Measurements from ENCODE around the gene RPN2.

The RPN2 gene

DNA sequence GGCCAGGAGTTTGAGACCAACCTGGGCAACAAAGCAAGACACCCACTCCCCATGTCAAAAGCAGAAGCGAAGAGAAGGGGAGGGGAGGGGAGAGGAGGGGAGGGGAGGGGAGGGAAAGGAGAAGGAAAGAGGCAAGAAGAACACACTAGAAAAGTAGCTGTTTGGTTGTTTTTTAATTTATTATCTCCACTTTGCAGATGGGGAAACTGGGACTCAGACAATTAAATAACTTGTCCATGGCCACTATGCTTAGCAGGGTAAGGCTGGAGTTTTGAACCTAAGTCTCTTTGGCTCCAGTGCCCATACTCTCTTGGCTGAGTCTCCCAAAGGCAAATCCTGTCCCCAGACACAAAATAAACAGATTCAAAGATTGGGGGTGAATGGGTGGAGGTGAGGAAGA lies 94.9 kb downstream of the RPN2 start:
- Histone ChIP-seq H3K27ac (ENCODE audit: low read depth, low read length) (no peak overlapping the region), H3K4me1 (ENCODE audit: control insufficient read depth in 5 of 5, insufficient read depth in 5 of 5, low read length in 5 of 5) (peaks cover 0 to 22% (median 20%) of the 10 kb centered on the region in 5 donors), H3K4me3 (ENCODE audit: low read depth in 1 of 5, low read length in 5 of 5) (no peak overlapping the region)

GRCh38 chr20:37274851-37275524 lies 95.9 kb downstream of the RPN2 start:
- Histone ChIP-seq H3K27me3 (ENCODE audit: control insufficient read depth in 5 of 5, insufficient read depth in 4 of 5, low read length in 5 of 5) (no peaks in the 10 kb centered on the region), H3K27ac (ENCODE audit: low read depth, low read length) (no peak overlapping the region)

More for the DNA sequence above, 94.9 kb downstream of the RPN2 start:
- Histone ChIP-seq H3K9me3 (ENCODE audit: control insufficient read depth in 5 of 5, low read length in 5 of 5) (no peaks in the 10 kb centered on the region), H3K36me3 (ENCODE audit: control insufficient read depth in 5 of 5, insufficient read depth in 5 of 5, low read length in 5 of 5) (no peaks in the 10 kb centered on the region), H3K27me3 (ENCODE audit: control insufficient read depth in 5 of 5, insufficient read depth in 4 of 5, low read length in 5 of 5) (no peaks in the 10 kb centered on the region), H3K9ac (ENCODE audit: low read length in 5 of 5) (no peak overlapping the region)

DNA sequence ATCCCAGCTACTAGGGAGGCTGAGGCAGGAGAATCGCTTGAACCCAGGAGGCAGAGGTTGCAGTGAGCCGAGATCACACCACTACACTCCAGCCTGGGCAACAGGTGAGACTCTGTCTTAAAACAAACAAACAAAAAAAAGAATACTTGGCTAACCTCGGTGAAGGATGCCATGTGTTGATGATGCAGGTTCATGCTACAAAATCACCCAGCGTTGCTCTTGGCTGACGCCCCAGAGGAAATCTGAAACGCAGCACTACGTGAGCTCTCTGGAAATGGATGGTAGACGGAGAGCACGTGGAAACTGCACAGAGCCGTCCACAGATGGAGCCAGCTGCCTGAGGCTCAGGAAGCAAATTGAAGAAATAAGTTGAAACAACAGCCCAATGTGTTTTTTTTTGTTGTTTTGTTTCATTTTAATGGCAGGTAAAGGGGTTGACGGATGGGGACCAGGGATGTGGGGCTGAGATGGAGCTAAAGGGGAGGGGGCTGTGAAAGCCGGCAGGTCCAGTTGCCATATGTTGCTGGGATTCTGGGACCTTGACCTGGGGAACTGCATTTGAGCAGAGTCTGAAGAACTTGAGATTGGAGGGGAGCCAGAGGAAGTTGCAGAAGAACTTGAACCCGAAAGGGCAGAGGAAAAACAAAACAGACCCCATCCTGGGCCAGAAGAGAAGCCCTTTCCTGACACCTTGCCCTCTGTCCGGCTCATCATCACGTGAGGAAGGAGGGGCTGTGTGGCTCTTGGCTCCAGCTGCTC lies 97.5 kb downstream of the RPN2 start:
- peak overlapping the region in 1 of 5 donors; percentile 28 for H3K9ac ChIP-seq (ENCODE audit: low read length in 5 of 5)
- H3K4me3 ChIP-seq (ENCODE audit: low read depth in 1 of 5, low read length in 5 of 5): no peak overlapping the region
- H3K36me3 ChIP-seq (ENCODE audit: control insufficient read depth in 5 of 5, insufficient read depth in 5 of 5, low read length in 5 of 5): no peaks in the 10 kb centered on the region
- H3K27me3 ChIP-seq (ENCODE audit: control insufficient read depth in 5 of 5, insufficient read depth in 4 of 5, low read length in 5 of 5): no peaks in the 10 kb centered on the region
- no peaks in the 10 kb centered on the region for H3K9me3 ChIP-seq (ENCODE audit: control insufficient read depth in 5 of 5, low read length in 5 of 5)
- H3K4me1 ChIP-seq (ENCODE audit: control insufficient read depth in 5 of 5, insufficient read depth in 5 of 5, low read length in 5 of 5): peaks cover 0 to 12% (median 10%) of the 10 kb centered on the region in 5 donors
- H3K27ac ChIP-seq (ENCODE audit: low read depth, low read length): no peak overlapping the region

More at GRCh38 chr20:37274851-37275524, 95.9 kb downstream of the RPN2 start:
- Histone ChIP-seq H3K9ac (ENCODE audit: low read length in 5 of 5) (no peak overlapping the region), H3K4me3 (ENCODE audit: low read depth in 1 of 5, low read length in 5 of 5) (no peak overlapping the region), H3K9me3 (ENCODE audit: control insufficient read depth in 5 of 5, low read length in 5 of 5) (no peaks in the 10 kb centered on the region), H3K4me1 (ENCODE audit: control insufficient read depth in 5 of 5, insufficient read depth in 5 of 5, low read length in 5 of 5) (peaks cover 0 to 18% (median 17%) of the 10 kb centered on the region in 5 donors), H3K36me3 (ENCODE audit: control insufficient read depth in 5 of 5, insufficient read depth in 5 of 5, low read length in 5 of 5) (no peaks in the 10 kb centered on the region)

- Histone ChIP-seq H3K4me3 (ENCODE audit: low read depth in 1 of 5, low read length in 5 of 5) (no peak overlapping the region), H3K27me3 (ENCODE audit: control insufficient read depth in 5 of 5, insufficient read depth in 4 of 5, low read length in 5 of 5) (no peaks in the 10 kb centered on the region), H3K36me3 (ENCODE audit: control insufficient read depth in 5 of 5, insufficient read depth in 5 of 5, low read length in 5 of 5) (no peaks in the 10 kb centered on the region), H3K27ac (ENCODE audit: low read depth, low read length) (no peak overlapping the region), H3K9ac (ENCODE audit: low read length in 5 of 5) (peak overlapping the region in 1 of 5 donors; percentile 28), H3K9me3 (ENCODE audit: control insufficient read depth in 5 of 5, low read length in 5 of 5) (no peaks in the 10 kb centered on the region), H3K4me1 (ENCODE audit: control insufficient read depth in 5 of 5, insufficient read depth in 5 of 5, low read length in 5 of 5) (peaks cover 0 to 12% (median 10%) of the 10 kb centered on the region in 5 donors)
These were observed 98.1 kb downstream of the RPN2 start for GRCh38 chr20:37277253-37277593.

GRCh38 chr20:37278966-37279590 lies 99.9 kb downstream of the RPN2 start:
- no peaks in the 10 kb centered on the region for H3K9me3 ChIP-seq (ENCODE audit: control insufficient read depth in 5 of 5, low read length in 5 of 5)
- peaks cover 0 to 17% (median 15%) of the 10 kb centered on the region in 5 donors for H3K4me1 ChIP-seq (ENCODE audit: control insufficient read depth in 5 of 5, insufficient read depth in 5 of 5, low read length in 5 of 5)
- H3K27me3 ChIP-seq (ENCODE audit: control insufficient read depth in 5 of 5, insufficient read depth in 4 of 5, low read length in 5 of 5): no peaks in the 10 kb centered on the region
- H3K4me3 ChIP-seq (ENCODE audit: low read depth in 1 of 5, low read length in 5 of 5): no peak overlapping the region
- no peak overlapping the region for H3K27ac ChIP-seq (ENCODE audit: low read depth, low read length)
- H3K36me3 ChIP-seq (ENCODE audit: control insufficient read depth in 5 of 5, insufficient read depth in 5 of 5, low read length in 5 of 5): no peaks in the 10 kb centered on the region
- no peak overlapping the region for H3K9ac ChIP-seq (ENCODE audit: low read length in 5 of 5)

DNA sequence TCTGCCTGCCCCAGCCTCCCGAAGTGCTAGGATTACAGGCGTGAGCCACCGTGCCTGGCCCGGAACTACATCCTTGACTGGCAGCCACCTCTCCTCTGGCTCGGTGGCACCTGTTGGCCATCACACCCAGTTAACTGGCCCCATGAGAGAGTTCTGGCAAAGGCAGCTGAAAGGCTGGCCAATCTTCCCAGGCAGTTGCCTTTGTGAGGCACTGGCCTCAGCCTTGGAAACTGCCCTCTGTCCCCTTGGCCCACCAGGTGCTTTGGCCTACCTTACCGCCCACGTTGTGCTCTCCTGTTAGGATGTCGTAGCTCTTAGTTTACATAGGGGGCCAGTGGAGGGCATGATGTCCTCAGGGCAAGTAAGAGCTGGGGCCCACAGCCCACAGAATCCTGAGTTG lies 100.7 kb downstream of the RPN2 start:
- Histone ChIP-seq H3K4me1 (ENCODE audit: control insufficient read depth in 5 of 5, insufficient read depth in 5 of 5, low read length in 5 of 5) (peaks cover 0 to 17% (median 15%) of the 10 kb centered on the region in 5 donors), H3K9ac (ENCODE audit: low read length in 5 of 5) (no peak overlapping the region), H3K4me3 (ENCODE audit: low read depth in 1 of 5, low read length in 5 of 5) (no peak overlapping the region), H3K27ac (ENCODE audit: low read depth, low read length) (no peak overlapping the region), H3K27me3 (ENCODE audit: control insufficient read depth in 5 of 5, insufficient read depth in 4 of 5, low read length in 5 of 5) (no peaks in the 10 kb centered on the region), H3K36me3 (ENCODE audit: control insufficient read depth in 5 of 5, insufficient read depth in 5 of 5, low read length in 5 of 5) (no peaks in the 10 kb centered on the region), H3K9me3 (ENCODE audit: control insufficient read depth in 5 of 5, low read length in 5 of 5) (no peaks in the 10 kb centered on the region)

GRCh38 chr20:37280403-37280802 lies 101.3 kb downstream of the RPN2 start:
- H3K9me3 ChIP-seq (ENCODE audit: control insufficient read depth in 5 of 5, low read length in 5 of 5): no peaks in the 10 kb centered on the region
- H3K9ac ChIP-seq (ENCODE audit: low read length in 5 of 5): no peak overlapping the region
- no peak overlapping the region for H3K4me3 ChIP-seq (ENCODE audit: low read depth in 1 of 5, low read length in 5 of 5)
- H3K27me3 ChIP-seq (ENCODE audit: control insufficient read depth in 5 of 5, insufficient read depth in 4 of 5, low read length in 5 of 5): no peaks in the 10 kb centered on the region
- peaks cover 0 to 20% (median 15%) of the 10 kb centered on the region in 5 donors for H3K4me1 ChIP-seq (ENCODE audit: control insufficient read depth in 5 of 5, insufficient read depth in 5 of 5, low read length in 5 of 5)
- H3K27ac ChIP-seq (ENCODE audit: low read depth, low read length): no peak overlapping the region
- no peaks in the 10 kb centered on the region for H3K36me3 ChIP-seq (ENCODE audit: control insufficient read depth in 5 of 5, insufficient read depth in 5 of 5, low read length in 5 of 5)

DNA sequence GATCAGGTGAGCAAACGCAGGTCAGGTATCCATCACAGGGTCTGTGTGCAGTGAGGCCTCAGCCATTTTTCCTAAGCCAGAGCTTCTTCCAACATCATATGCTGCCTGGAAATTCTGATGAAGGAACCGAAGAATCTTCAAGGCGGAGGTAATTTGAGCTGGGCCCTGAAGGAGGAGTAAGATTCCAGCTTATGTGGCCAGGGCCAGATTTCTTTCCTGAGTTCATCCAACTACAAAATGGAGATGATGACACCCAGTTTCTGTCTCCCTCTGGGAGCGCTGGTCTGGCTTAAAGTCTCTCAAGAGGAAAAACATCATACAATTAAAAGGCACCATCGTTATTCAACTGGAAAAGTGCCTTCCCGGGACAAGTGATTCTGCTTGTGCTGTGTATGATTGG lies 103.4 kb downstream of the RPN2 start:
- Histone ChIP-seq H3K36me3 (ENCODE audit: control insufficient read depth in 5 of 5, insufficient read depth in 5 of 5, low read length in 5 of 5) (no peaks in the 10 kb centered on the region), H3K9ac (ENCODE audit: low read length in 5 of 5) (peak overlapping the region in 1 of 5 donors; percentile 22), H3K4me3 (ENCODE audit: low read depth in 1 of 5, low read length in 5 of 5) (no peak overlapping the region), H3K4me1 (ENCODE audit: control insufficient read depth in 5 of 5, insufficient read depth in 5 of 5, low read length in 5 of 5) (peaks cover 0 to 26% (median 16%) of the 10 kb centered on the region in 5 donors), H3K27ac (ENCODE audit: low read depth, low read length) (no peak overlapping the region), H3K9me3 (ENCODE audit: control insufficient read depth in 5 of 5, low read length in 5 of 5) (no peaks in the 10 kb centered on the region), H3K27me3 (ENCODE audit: control insufficient read depth in 5 of 5, insufficient read depth in 4 of 5, low read length in 5 of 5) (no peaks in the 10 kb centered on the region)

GRCh38 chr20:37283530-37284195 lies 104.5 kb downstream of the RPN2 start:
- H3K4me1 ChIP-seq (ENCODE audit: control insufficient read depth in 5 of 5, insufficient read depth in 5 of 5, low read length in 5 of 5): peaks cover 0 to 27% (median 21%) of the 10 kb centered on the region in 5 donors
- H3K9ac ChIP-seq (ENCODE audit: low read length in 5 of 5): no peak overlapping the region
- H3K27me3 ChIP-seq (ENCODE audit: control insufficient read depth in 5 of 5, insufficient read depth in 4 of 5, low read length in 5 of 5): no peaks in the 10 kb centered on the region
- H3K36me3 ChIP-seq (ENCODE audit: control insufficient read depth in 5 of 5, insufficient read depth in 5 of 5, low read length in 5 of 5): no peaks in the 10 kb centered on the region
- H3K27ac ChIP-seq (ENCODE audit: low read depth, low read length): no peak overlapping the region
- no peak overlapping the region for H3K4me3 ChIP-seq (ENCODE audit: low read depth in 1 of 5, low read length in 5 of 5)
- H3K9me3 ChIP-seq (ENCODE audit: control insufficient read depth in 5 of 5, low read length in 5 of 5): peaks cover 0 to 6% (median 0%) of the 10 kb centered on the region in 5 donors
